Lower leg skin (tissue), 4 donors: ENCODE data around the gene COQ9. TPM values are rescaled to one million over a fixed set of nuclear protein-coding genes. Genes with fewer than 3 reads are reported as not detected.

Experiments
- DNase-seq, 2 donors: peaks; one replicate each; pipeline ENCODE4 v3.0.0-alpha.2; 2019; ENCODE audit warnings: low spot score in 2 of 2
- H3K4me3 ChIP-seq: fragments of 200-600 bp; sonication (generic); 2 replicates; pipeline ENCODE4 v1.5.1; 2017; ENCODE audit warnings: mild to moderate bottlenecking, low read depth; ENCODE audit not compliant: poor library complexity, severe bottlenecking
- CTCF ChIP-seq, 3 donors: fragments of 450-650 bp; IDR thresholded peaks; one replicate each; pipeline ENCODE4 v1.5.1; 2016; ENCODE audit warnings: antibody characterized with exemption in 3 of 3, mild to moderate bottlenecking in 3 of 3, moderate library complexity in 2 of 3
- POLR2A ChIP-seq, 2 donors: fragments of 450-650 bp; IDR thresholded peaks; one replicate each; pipeline ENCODE4 v1.6.1; 2016 to 2017; ENCODE audit warnings: antibody characterized with exemption in 2 of 2, mild to moderate bottlenecking in 1 of 2, moderate library complexity in 1 of 2
- WGBS, 2 donors: methylation state at CpG; one replicate each; pipeline ENCODE4 v1.1.5; 2018; 5-methylcytosine and 5-hydroxymethylcytosine counted together
- intact Hi-C: fragments of 100-400 bp; cut with DNase I; formaldehyde crosslinking; loops from one replicate; pipeline ENCODE4 v1.15.0; 2023; ENCODE audit warnings: low total_unique reads
- total RNA-seq, 4 donors: library from RNA; depleted of rRNA; stranded (reverse); fragments of >200 nt; gene quantifications; one replicate each; pipeline ENCODE4 v1.1.0, GENCODE V29; 2016

The COQ9 gene
- total RNA-seq, 4 donors from 2014 or later: 38.7 to 55.3 (median 52.2) TPM

- TF ChIP-seq POLR2A (IDR thresholded peaks at IDR 0.05): no peak
- intact Hi-C loops: no loop called here
- no peak overlapping the region for H3K4me3 ChIP-seq
- DNase-seq: no peak
- 82 to 84% methylated on average over 13 of the region's 14 CpGs for WGBS, 2 donors
Observed at GRCh38 chr16:57482845-57483545, 35.7 kb downstream of the COQ9 start.

GRCh38 chr16:57483725-57484514, 36.6 kb downstream of the COQ9 start:
- no peak for TF ChIP-seq POLR2A (IDR thresholded peaks at IDR 0.05)
- no peak for TF ChIP-seq CTCF (IDR thresholded peaks at IDR 0.05)
- intact Hi-C loops: no loop called here
- no peak overlapping the region for H3K4me3 ChIP-seq
- no peak for DNase-seq
- WGBS, 2 donors: 49 to 53% methylated on average over 16 to 19 of the region's 19 CpGs

- TF ChIP-seq POLR2A (IDR thresholded peaks at IDR 0.05) (no peak), CTCF (IDR thresholded peaks at IDR 0.05) (no peak)
- intact Hi-C loops: no loop called here
- WGBS, 2 donors: 71 to 73% methylated on average over 8 of the region's 8 CpGs
- no peak overlapping the region for H3K4me3 ChIP-seq
- DNase-seq: no peak
Observed at GRCh38 chr16:57484515-57485005, 37.3 kb downstream of the COQ9 start.

GRCh38 chr16:57485091-57485915, 38.0 kb downstream of the COQ9 start:
- TF ChIP-seq CTCF (IDR thresholded peaks at IDR 0.05): no peak
- TF ChIP-seq POLR2A (IDR thresholded peaks at IDR 0.05): no peak
- 42 to 48% methylated on average over 10 to 14 of the region's 14 CpGs for WGBS, 2 donors
- H3K4me3 ChIP-seq: peak overlapping the region; percentile 67
- intact Hi-C loops: no loop called here
- no peak for DNase-seq

GRCh38 chr16:57485916-57486857, 38.9 kb downstream of the COQ9 start, which contains the start of gene DOK4:
Gene DOK4 (minus strand): TSS chr16:57486493. CDS start chr16:57479507, 6,986 bp downstream.
- TF ChIP-seq CTCF (IDR thresholded peaks at IDR 0.05) (no peak), POLR2A (IDR thresholded peaks at IDR 0.05) (no peak)
- WGBS, 2 donors: 1 to 3% methylated on average over 31 to 62 of the region's 73 CpGs
- intact Hi-C loops: no loop called here
- H3K4me3 ChIP-seq: peak within 1 kb of the TSS; percentile 67
- DNase-seq: peak; percentile 68 to 96
